ENCODE data around the gene PTPRCAP. TPM values are rescaled to one million over a fixed set of nuclear protein-coding genes. Genes with fewer than 3 reads are reported as not detected.
"Not testable (repeated sequence)": the region's sequence is repeated elsewhere in the genome, so short reads cannot be mapped to it uniquely, and the experiment has no call there.

The PTPRCAP gene
- 1.1 and 3.0 TPM in 2 replicates for total RNA-seq (2014; rRNA removed; shearing (Covaris generic))

DNA sequence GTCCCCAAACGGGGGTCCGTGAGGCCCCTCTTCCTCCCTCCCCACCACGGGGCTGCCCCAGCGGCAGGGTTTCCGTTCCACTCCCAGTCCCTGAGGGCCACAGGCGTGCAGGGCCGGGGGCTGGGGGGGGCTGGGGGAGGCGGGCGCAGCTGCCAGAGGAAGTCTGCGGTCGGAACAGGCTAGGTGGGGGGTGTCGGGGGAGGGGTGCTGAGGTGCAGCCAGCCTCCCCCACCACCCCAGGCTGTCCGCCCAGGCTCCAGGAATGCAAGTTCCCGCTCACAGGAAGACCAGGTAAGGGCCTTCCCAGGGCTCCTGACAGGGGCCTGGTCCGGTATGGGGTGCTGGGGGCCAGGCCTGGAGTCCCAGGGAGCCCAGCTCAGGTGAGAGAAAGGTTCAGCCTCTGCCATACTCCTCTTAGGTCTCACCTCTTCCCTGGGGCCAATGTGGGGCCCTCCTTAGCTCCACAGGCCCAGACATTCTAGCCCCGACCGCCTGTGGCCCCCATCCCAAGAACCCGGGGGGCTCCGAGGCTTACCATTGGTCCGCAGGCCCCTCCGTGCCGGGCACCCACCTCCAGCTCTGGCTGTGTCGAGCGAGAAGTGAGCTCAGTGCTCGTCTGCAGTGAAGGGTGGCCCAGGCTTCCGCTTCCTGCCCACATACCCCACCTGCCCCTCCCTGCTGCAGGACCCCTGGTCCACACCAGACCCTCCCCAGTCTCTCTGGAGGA, at the start of gene PTPRCAP:
PTPRCAP (minus strand) TSS at position 601 of the 727 bp plus-strand sequence; CDS start at position 538, 63 bp downstream.
- no peak for DNase-seq (ENCODE audit: low read depth)

GRCh38 chr11:67486481-67487195, 49.2 kb upstream of the PTPRCAP start:
- DNase-seq (ENCODE audit: low read depth): no peak

- not testable (repeated sequence) for DNase-seq (ENCODE audit: low read depth)
These were observed 48.4 kb upstream of the PTPRCAP start for GRCh38 chr11:67485873-67486361.

DNA sequence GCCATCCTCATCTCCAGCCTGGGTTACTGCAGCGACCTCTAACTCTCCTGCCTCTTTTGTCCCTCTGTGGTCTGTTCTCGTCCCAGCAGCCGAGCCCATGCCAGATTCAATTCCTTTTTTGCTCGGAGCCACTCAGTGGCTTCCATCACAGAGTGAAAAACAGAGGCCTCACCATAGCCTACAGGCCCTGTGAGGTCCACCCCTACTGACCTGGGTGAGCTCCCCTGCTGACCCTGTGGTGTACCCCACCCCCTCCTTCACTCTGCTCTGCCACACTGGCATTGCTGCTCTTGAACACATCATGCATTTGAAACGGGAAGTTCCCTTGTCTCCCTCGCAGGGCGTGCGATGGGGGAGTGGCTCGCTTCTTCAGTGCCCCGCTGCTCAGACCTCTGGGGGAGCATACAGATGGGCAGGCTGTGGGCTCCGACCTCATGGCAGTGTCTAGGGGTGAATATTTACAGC, 47.4 kb upstream of the PTPRCAP start:
- DNase-seq (ENCODE audit: low read depth): no peak

- DNase-seq (ENCODE audit: low read depth): no peak
These were observed 46.6 kb upstream of the PTPRCAP start for GRCh38 chr11:67483831-67484665.

DNA sequence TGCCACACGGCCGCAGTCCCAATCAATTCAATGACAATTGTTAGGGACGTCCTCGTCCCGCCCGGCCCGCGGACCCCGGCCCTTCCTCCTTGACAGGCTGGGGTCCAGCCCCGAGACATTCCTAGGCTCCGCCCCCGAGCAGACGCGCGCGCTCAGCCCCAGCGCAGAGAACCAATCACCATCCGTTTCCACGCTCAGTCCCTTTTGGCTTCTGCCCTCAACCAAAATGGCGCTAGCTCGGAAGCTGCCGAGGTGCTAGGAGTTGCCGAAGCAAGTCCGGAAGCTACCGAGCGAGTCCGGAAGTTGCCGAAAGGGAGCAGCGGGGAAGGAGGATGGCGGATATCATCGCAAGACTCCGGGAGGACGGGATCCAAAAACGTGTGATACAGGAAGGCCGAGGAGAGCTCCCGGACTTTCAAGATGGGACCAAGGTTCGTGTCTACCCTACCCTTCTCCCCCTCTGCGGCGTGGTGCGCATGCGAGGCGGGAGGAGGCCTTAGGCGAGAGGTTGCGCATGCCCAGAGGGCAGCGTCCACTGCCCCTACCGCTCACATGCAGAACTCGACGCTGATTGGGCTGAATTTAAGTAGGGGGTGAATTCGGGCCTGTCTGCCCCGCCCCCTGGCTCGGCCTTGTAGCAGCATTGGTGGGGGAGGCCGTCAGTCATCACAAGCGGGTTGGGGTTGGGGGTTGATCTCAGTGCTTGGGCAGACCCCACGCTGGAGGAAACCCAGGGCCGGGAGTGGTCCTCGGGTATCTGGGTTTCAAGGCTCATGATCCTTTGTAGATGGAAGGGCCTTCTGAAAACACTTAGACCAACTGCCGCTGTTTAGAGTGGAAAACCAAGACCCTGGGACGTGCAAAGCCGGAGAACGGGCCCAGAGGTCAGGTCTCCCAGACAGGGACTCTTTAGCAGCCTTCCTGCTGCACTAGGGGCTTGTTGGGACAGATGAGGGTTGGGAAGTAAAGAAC, 45.6 kb upstream of the PTPRCAP start, which contains the start of gene AIP:
AIP (plus strand) TSS at position 200 of the 972 bp plus-strand sequence; CDS start at position 333, 133 bp downstream.
- peak; percentile 98 for DNase-seq (ENCODE audit: low read depth)

GRCh38 chr11:67482275-67482826, 44.9 kb upstream of the PTPRCAP start:
- no peak for DNase-seq (ENCODE audit: low read depth)

DNA sequence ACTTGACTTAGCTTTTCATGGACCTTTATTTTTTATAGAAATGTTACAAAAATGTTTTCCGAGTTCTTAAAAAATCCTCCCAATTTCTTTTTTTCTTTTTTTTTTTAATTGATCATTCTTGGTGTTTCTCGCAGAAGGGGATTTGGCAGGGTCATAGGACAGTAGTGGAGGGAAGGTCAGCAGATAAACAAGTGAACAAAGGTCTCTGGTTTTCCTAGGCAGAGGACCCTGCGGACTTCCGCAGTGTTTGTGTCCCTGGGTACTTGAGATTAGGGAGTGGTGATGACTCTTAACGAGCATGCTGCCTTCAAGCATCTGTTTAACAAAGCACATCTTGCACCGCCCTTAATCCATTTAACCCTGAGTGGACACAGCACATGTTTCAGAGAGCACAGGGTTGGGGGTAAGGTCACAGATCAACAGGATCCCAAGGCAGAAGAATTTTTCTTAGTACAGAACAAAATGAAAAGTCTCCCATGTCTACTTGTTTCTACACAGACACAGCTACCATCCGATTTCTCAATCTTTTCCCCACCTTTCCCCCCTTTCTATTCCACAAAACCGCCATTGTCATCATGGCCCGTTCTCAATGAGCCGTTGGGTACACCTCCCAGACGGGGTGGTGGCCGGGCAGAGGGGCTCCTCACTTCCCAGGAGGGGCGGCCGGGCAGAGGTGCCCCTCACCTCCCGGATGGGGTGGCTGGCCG, 40.0 kb upstream of the PTPRCAP start:
- not testable (repeated sequence) for DNase-seq (ENCODE audit: low read depth)

GRCh38 chr11:67476692-67477091, 39.2 kb upstream of the PTPRCAP start:
- not testable (repeated sequence) for DNase-seq (ENCODE audit: low read depth)

DNA sequence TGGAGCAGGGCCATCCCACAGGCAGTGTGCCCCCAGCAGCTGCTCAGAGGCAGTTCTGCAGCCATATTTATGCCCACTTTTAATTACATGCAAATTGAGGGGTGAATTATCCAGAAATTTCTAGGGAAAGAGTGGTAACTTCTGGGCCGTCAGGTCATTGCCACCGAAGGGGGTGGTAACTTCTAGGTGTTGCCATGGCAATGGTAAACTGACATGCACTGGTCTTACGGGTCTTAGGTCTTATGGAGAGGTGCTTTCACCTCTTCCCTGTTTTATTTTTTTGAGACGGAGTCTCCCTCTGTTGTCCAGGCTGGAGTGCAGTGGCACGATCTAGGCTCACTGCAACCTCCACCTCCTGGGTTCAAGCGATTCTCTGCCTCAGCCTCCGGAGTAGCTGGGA, 35.4 kb upstream of the PTPRCAP start:
- no peak for DNase-seq (ENCODE audit: low read depth)

DNA sequence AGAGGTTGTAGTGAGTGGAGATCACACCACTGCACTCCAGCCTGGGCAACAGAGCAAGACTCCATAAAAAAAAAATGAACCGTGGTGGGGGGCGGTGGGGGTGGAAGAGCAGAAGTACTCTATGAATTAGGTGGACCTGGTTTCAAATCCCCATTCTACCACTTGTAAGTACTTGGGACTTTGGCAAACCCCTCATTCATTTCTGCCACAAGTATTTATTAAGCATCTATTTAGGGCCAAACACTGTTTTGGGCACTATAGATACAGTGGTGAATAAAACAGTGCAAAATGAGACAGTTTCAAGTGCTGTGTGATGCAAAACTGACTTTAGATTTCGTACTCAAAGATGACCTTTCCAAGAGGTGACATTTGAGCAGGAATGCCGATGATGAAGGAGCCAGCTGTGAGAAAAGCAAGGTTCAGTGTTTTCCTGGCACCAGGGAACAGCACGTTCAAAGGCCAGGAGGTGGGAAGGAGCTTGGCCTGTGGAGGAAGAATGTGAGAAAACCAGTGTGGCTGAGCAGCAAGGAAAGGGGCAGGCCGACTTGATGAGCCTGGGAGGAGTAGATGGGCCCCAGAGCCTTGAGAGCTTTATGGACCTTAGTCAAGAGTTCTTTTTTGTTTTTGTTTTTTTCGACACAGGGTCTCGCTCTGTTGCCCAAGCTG, 33.0 kb upstream of the PTPRCAP start:
- DNase-seq (ENCODE audit: low read depth): no peak

- DNase-seq (ENCODE audit: low read depth): no peak
These were observed 32.0 kb upstream of the PTPRCAP start for GRCh38 chr11:67469508-67469811.

- DNase-seq (ENCODE audit: low read depth): peak; percentile 94
These were observed 31.5 kb upstream of the PTPRCAP start, which contains the start of gene TMEM134 for GRCh38 chr11:67468759-67469507. TMEM134 (minus strand) TSS chr11:67469251; CDS start chr11:67469192, 59 bp downstream.

DNA sequence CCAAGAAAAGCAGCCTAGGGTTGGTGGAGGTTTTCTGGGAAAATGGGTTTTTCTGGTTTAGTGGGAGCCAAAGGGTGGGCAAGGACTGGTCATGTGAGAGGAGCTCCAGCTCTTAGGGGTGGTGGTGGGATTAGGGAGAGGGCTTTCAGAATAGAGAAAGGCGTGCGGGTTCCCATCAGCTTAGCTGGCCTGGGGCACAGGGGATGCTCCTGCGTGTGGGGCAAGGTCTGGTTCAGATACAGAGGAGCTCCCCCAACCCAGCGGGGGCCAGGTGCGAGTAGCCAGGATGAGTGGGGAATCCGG, 30.9 kb upstream of the PTPRCAP start:
- DNase-seq (ENCODE audit: low read depth): no peak

DNA sequence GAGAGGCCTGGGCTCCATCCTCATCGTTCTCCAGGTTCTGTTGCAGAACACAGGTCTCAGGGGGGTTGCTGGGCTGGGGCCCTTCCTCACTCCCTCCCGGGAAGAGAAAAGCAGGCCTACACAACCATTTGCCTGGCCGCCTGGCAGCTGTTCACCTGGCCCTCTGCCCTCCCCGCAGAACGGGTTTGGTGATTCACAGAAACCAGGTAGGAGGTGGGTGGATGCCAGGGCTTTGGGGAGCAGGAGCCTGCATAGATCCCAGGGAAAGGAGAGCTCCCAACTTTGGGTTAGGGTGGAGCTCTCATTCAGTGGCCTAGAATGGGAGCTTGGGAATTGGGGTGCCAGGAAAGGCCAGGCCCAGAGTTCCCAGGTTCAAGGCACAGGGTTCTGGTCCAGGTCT, 30.6 kb upstream of the PTPRCAP start:
- peak; percentile 31 for DNase-seq (ENCODE audit: low read depth)

DNA sequence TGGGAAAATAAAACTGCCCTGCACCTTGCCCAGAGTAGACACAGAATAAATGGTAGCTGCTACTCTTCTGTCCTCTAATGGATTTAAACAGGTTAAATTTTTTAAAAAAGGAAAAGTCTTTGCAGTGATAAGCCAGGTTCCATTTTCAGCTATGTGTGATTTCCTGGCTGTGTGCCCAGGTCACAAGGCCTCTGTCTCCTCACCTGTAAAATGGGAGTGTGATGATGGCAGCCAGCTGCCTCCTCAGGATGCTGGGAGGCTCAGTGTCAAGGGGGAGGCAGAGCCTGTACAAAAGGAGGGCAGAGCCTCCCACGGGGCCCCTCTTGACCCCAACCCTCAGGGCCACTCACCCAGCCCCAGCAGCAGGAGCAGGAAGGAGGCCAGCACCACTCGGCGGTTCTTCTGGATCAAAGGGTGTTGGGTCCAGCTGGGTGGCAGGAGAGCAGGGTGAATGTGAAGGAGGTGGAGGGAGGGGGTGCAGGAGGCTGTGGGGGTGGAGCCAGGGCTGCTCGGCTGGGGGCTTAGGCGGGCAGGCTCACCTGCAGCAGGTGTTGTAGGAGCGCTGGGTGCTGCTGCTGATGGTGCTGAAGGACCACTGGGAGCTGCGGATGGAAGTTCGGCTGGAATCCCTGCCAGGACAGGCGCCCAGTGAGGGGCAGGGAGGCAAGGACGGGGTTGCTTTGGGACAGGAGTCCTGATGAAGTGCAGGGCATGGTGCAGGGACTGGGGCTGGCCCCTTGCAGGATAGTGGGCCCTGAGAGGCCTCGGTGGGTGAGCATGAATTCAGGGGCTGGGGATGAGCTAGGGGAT, 29.7 kb upstream of the PTPRCAP start:
- DNase-seq (ENCODE audit: low read depth): no peak

GRCh38 chr11:67466367-67466766, 28.9 kb upstream of the PTPRCAP start:
- DNase-seq (ENCODE audit: low read depth): no peak

- DNase-seq (ENCODE audit: low read depth): peak; percentile 56
These were observed 28.0 kb upstream of the PTPRCAP start for GRCh38 chr11:67465530-67465929.

Measured in Daoy (cell line).